LNCAP (cell line): ENCODE results near the gene LRIG1.

Source experiments
- CTCF ChIP-seq: fragments of 450-650 bp; IDR thresholded peaks from 2 replicates; pipeline ENCODE4 v1.5.1; 2017; ENCODE audit warnings: mild to moderate bottlenecking

Gene LRIG1

GRCh38 chr3:66363148-66363547 lies 137.7 kb downstream of the LRIG1 start:
- no peak for TF ChIP-seq CTCF

GRCh38 chr3:66362541-66362941 lies 138.3 kb downstream of the LRIG1 start:
- TF ChIP-seq CTCF = no peak

- no peak for TF ChIP-seq CTCF
Measured at GRCh38 chr3:66361356-66361755, 139.5 kb downstream of the LRIG1 start.

GRCh38 chr3:66355997-66356396 lies 144.8 kb downstream of the LRIG1 start:
- TF ChIP-seq CTCF = no peak

- TF ChIP-seq CTCF = no peak
Measured at GRCh38 chr3:66355394-66355793, 145.4 kb downstream of the LRIG1 start.

- TF ChIP-seq CTCF = no peak
Measured at GRCh38 chr3:66354001-66354400, 146.8 kb downstream of the LRIG1 start.

- TF ChIP-seq CTCF = no peak
Measured at GRCh38 chr3:66353530-66353929, 147.3 kb downstream of the LRIG1 start.

GRCh38 chr3:66353039-66353438 lies 147.8 kb downstream of the LRIG1 start:
- TF ChIP-seq CTCF = no peak
